Spleen (tissue), 7 donors: ENCODE measurements around the gene DDX55.

Source experiments
- CTCF ChIP-seq, 11 experiments: fragments of 200-600 bp in 7 of 11; fragments of 450-650 bp in 4 of 11; sonication (generic) in 4 of 11; IDR thresholded peaks in 8 of 11; conservative IDR thresholded peaks in 3 of 11; 1 replicate in 7 of 11; 2 replicates in 4 of 11; pipeline versions ENCODE4 v1.4.0 to v1.8.0; 2016 to 2021; ENCODE audit warnings: antibody characterized with exemption in 11 of 11, inconsistent platforms in 4 of 11, mild to moderate bottlenecking in 1 of 11
- POLR2A ChIP-seq, 3 donors: fragments of 450-650 bp; IDR thresholded peaks; one replicate each; pipeline ENCODE4 v1.5.1; 2017; ENCODE audit warnings: antibody characterized with exemption in 3 of 3, mild to moderate bottlenecking in 1 of 3
- POLR2AphosphoS5 ChIP-seq, 3 donors: sonication (generic); formaldehyde crosslinking; IDR thresholded peaks; one replicate each; pipeline ENCODE4 v1.5.1; 2017; ENCODE audit warnings: antibody characterized with exemption in 3 of 3
- donor health status: DM: no; HTN: no; CAD: no; lungs with moderate emphysema.
- donor health status: DM: no; HTN: no; CAD: no.
- donor health status: DM: no; HTN: no; CAD: no.

- no peak for TF ChIP-seq CTCF (IDR thresholded peaks at IDR 0.05 in 8 of 11, conservative IDR thresholded peaks at IDR 0.05 in 3 of 11)
- TF ChIP-seq POLR2A (IDR thresholded peaks at IDR 0.05) = no peak
- TF ChIP-seq POLR2AphosphoS5 (IDR thresholded peaks at IDR 0.05) = no peak
Observed at GRCh38 chr12:123599310-123599709, 2.6 kb upstream of the DDX55 start.
